GM21515 (cell line): ENCODE measurements around the gene ZNF682.
"Not testable (repeated sequence)": the region's sequence is repeated elsewhere in the genome, so short reads cannot be mapped to it uniquely, and the experiment has no call there.

Source experiments
- ATAC-seq: cut with Tn5 transposase; IDR thresholded peaks from one replicate; pipeline ENCODE4 v1.9.1; 2021; ENCODE audit not compliant: unreplicated experiment

Gene ZNF682

GRCh38 chr19:20005741-20006140, 33.6 kb downstream of the ZNF682 start:
- no peak for ATAC-seq

- ATAC-seq = no peak
Observed at GRCh38 chr19:19997656-19998268, 41.5 kb downstream of the ZNF682 start.

GRCh38 chr19:19966862-19967261, 72.4 kb downstream of the ZNF682 start:
- no peak for ATAC-seq

- not testable (repeated sequence) for ATAC-seq
Observed at GRCh38 chr19:19966126-19966525, 73.2 kb downstream of the ZNF682 start.

- ATAC-seq = no peak
Observed at GRCh38 chr19:19964416-19964815, 74.9 kb downstream of the ZNF682 start.

GRCh38 chr19:19959151-19959799, 80.0 kb downstream of the ZNF682 start:
- not testable (repeated sequence) for ATAC-seq

- not testable (repeated sequence) for ATAC-seq
Observed at GRCh38 chr19:19957766-19958165, 81.5 kb downstream of the ZNF682 start.

- ATAC-seq = no peak
Observed at GRCh38 chr19:19956434-19957075, 82.8 kb downstream of the ZNF682 start.

GRCh38 chr19:19955208-19955607, 84.1 kb downstream of the ZNF682 start:
- ATAC-seq = no peak
